ENCODE data around the gene ARNT2.
"Not testable (repeated sequence)": the region's sequence is repeated elsewhere in the genome, so short reads cannot be mapped to it uniquely, and the experiment has no call there.

The ARNT2 gene

DNA sequence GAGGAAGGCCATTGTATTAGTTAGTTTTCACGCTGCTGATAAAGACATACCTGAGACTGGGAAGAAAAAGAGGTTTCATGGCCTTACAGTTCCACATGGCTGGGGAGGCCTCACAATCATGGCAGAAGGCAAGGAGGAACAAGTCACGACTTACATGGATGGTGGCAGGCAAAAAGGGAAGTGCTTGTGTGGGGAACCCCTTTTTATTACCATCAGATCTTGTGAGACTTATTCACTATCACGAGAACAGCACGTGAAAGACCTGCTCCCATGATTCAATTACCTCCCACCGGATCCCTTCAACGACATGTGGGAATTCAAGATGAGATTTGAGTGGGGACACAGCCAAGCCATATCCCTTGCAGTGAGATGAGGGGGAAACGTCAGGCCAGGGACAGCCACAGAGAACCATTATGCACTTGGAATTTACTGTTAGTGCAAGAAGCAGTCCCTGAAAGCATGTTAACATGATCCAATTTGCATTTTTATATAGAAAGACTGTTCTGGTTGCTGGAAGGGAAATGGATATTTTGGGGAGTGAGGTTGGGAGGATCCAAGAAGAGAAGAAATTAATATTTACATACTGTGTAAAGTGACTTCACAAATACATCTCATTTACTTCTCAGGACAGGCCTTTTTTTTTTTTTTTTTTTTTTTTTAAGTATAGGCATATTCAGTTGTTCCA, 87.1 kb downstream of the ARNT2 start:
- DNase-seq (ENCODE audit: low read depth): no peak

DNA sequence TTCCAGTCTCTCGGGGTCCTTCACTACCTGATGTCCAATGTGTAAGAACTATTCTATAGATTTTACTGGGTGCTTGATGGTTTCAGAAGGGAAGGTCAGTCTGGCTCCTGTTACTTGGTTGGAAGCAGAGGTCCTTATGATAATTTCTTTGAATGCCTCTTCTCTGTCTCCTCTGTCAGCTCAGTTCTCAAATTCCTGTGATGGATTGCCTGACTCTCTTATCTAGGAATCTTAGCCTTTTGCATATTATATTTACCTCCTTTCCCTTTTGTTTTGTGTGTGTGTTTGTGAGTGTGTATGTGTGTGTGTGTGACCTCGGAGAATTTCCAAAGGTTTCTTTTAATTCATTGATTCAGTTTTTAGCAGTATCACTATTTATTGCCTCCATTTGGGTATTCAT, 88.2 kb downstream of the ARNT2 start:
- no peak for DNase-seq (ENCODE audit: low read depth)

GRCh38 chr15:80492874-80493273, 88.7 kb downstream of the ARNT2 start:
- DNase-seq (ENCODE audit: low read depth): no peak

- DNase-seq (ENCODE audit: low read depth): no peak
Observed at GRCh38 chr15:80494351-80494751, 90.2 kb downstream of the ARNT2 start.

DNA sequence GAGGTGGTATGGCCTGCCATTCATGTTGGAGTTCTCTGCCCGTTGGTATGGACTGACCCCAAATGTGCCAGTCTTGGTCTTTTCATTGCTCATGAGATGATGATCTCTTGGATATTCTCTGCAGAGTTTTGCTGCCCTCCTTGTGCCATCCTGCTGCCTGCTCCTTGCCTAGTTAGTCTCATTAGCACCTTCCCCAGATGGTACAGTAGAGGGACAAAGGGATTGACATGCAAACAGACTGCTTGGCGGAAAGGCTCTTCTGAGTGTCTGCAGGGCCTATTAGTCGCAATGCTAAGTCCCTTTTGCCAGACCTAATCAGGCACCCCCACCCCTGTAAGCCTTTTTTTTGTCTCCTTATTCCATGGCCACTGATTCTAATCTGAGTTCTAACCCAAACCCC, 90.6 kb downstream of the ARNT2 start:
- no peak for DNase-seq (ENCODE audit: low read depth)

- DNase-seq (ENCODE audit: low read depth): no peak
Observed at GRCh38 chr15:80495401-80495942, 91.3 kb downstream of the ARNT2 start.

DNA sequence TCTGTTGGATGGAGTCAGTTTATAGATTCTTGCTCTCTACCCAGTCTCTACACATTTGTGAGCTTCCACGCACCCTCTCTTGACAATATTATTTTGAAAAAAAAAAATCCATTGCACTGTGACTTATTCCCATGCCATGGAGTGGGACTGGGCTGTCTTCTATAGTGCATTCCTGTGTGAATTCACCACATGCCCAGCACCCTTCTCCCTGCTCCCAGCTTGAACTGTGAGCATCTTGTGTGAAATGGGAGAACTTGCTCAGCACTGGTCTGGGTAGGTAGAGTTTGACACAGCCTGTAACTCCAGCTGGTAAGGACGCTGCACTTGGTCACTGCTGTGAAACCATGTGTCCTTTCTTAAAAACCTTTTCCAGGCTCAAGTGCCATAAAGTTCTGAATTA, 91.9 kb downstream of the ARNT2 start:
- DNase-seq (ENCODE audit: low read depth): no peak

GRCh38 chr15:80497221-80497620, 93.0 kb downstream of the ARNT2 start:
- no peak for DNase-seq (ENCODE audit: low read depth)

DNA sequence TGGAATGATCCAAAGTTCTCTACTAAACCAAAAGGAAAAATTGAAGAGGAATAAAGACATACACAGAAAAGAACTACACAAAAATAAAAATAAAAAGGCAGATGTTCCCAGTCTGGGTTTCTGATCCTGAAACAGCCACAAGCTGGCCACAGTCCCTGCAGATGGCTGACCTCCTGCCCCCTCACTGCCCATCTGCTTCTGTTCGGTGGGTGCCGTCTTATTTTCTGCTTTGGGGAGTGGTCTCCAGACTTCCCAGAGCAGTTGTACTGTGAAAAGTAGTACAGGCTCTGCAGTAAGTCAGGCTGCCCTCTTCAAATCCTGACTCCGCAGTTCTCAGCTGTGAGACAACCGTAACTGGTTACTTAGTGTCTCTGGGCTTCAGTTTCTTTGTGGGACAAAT, 94.5 kb downstream of the ARNT2 start:
- DNase-seq (ENCODE audit: low read depth): no peak

DNA sequence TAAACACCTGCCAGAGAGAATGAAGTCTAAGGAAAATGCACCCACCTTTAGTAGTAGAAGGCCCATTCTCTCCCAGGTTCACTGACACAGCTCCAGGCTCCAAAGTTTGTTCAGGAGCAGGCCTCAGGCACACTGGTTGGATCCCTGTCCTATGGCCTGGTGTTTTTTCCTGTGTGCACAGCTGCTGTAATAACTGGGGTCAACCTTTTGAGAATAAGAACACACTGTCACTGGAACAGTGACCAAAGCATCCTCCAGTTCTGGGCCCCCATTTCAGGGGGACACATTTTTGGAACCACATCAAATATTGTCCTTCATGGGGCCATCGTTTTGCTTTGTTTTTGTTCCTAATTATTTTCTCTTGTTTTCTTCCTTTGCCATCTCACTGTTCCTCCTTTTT, 95.8 kb downstream of the ARNT2 start:
- DNase-seq (ENCODE audit: low read depth): no peak

DNA sequence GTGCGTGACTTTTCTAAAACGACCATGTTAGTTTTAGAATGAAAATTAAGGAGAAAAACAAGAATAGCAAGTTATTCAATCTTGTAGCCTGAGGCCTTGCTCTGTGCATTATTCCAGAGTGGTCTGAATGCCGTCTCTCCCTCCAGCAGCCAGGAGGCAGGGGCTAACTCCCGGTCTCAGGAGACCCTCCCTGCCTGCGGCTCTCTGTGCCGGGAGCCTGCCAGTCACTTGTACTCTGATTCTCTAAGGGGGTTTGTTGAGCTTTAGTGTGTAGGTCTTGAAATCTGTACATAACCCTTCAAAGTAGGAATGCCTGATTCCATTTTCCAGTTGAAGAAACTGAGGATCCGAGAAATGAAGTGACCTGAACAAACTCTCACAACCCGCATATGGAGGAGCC, 97.3 kb downstream of the ARNT2 start:
- no peak for DNase-seq (ENCODE audit: low read depth)

DNA sequence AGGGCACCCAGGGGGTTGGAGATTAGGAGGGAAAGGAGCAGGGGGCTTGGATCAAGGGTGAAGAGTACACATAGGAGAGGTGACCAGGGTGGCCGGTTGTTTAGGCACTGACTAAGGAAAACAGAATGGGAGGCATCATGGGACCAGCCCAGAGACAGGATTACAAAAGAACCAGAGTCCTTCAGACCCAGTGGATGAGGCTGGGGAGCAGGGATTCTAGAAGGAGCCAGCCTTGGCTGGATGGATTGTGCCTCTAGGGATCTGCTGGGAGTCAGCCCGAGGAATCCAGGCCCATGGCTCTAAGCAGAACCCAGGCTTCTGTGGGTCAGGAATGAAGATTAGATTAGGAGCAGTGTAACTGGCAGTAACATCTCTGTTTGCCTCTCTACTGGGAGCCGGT, 98.6 kb downstream of the ARNT2 start:
- no peak for DNase-seq (ENCODE audit: low read depth)

DNA sequence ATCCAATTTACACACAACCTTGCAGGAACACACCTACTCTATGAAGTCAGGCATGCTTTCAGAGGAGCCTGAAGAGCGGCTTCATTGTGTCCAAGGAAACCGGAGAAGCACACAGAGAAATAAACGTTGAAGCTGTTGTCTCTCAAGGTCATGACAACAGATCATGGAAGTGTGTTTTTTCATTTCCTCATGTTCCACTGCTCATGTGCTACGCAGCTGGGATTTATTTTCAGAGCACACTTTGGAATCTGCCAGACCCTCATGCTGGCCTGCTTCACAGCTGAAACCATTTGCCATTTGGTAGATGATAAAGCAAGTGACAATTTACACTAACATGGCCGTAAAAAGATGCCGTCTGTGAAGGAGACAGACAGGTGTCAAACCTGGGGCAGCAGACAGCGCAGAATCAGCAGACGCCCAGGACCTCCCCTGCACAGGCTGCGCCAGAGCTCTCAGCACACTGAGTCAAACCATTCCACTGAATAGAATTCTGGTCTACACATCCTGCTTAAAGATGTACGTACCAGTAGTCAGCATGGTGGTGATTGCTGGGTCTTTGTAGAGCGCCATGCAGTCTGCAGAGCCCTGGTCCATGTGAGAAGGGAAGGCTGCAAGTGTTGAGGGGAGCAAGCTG, 99.3 kb downstream of the ARNT2 start:
- DNase-seq (ENCODE audit: low read depth): no peak

GRCh38 chr15:80504931-80505330, 100.7 kb downstream of the ARNT2 start:
- DNase-seq (ENCODE audit: low read depth): no peak

DNA sequence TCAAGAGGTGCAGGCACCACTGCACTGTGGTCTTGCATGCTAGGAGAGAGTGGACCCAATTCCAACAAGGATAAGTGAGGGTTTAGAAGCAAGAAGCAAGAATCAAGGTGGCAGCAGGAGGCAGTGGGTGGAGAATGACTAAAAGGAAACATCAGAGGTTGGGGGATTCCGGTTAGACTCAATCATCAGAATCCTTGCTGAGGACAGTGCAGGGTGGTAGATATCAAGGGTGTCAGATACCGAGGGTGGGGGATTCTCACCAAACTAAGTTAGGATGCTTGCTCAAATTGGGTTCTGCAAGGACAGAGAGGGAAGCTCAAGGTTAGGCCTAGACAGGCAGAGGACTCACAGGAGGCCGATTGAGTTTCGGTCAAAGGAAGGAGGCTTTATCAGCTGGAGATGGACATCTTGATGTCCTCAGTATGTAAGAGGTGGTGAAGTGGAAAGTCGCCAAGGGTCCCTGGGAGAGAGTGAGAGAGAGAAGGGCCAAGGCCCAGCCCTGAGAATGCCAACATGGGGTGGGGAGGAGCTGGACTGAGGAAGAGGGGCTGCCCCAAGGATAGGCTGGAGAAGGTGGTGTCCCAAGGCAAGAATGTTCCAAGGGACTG, 102.2 kb downstream of the ARNT2 start:
- DNase-seq (ENCODE audit: low read depth): no peak

- no peak for DNase-seq (ENCODE audit: low read depth)
Observed at GRCh38 chr15:80507131-80507530, 102.9 kb downstream of the ARNT2 start.

DNA sequence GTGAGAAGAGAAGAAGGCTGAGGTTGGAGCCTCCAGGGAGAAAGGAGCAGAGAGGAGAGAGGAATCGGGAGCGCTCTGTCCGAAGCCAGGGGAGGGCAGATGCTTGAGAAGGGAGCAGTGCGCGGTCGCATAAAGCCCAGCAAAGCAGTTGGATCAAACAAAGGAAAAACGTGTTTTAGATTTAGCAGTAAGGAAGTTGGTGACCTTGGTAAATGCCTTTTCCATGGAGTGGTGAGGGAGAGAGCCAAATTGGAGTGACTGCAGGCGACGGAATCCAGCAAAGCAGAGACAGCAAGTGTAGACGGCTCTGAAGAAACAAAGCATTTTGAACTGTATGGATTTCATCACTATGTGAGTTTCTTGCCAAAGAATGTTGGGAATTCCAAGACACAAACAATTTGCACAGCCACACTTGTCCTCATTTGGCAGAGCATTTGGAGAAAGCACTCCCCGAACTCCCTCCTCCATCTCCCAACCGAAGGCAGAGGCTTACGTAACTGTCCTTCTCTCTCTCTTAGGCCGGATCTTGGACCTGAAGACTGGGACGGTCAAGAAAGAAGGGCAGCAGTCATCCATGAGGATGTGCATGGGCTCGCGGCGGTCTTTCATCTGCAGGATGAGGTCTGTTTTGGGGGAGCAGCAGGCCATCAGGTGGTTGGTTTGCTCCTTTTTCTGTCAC, 103.6 kb downstream of the ARNT2 start:
- DNase-seq (ENCODE audit: low read depth): no peak

DNA sequence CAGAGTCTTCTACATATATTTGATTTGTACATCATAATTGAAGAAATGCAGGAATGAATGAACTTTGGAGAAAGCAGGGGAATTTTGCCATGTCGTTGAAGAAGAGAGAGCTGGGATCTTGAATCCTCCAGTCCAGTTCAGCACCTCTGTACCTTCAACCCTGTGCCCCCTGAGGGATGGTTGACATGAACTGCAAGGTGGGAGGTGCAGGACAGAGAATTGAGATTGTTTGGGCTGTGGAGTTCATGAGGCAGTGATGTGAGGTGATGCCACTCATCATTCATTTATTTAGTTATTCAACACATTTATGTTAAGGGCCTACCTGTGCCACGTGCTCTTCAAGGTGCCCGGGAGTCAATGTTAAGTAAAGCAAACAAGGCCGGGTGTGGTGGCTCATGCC, 104.6 kb downstream of the ARNT2 start:
- DNase-seq (ENCODE audit: low read depth): no peak

DNA sequence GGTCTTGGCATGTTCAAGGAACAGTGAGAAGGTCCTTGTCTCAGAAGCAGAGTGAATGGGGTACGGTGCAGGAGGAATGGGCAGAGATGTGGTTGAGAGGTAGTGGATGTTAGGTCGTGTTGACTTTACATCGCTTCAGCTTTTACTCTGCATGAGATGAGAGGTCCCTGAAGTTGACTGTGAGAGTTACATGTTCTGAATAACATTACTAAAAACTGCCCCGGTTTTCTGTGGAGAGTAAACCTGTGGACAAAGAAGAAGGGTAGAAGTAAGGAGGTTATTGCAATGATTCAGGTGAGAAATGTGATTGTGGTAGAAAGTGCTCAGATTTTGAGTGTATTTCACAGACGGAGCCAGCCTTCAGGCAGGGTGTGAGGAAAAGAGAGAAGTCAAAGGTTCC, 105.6 kb downstream of the ARNT2 start:
- no peak for DNase-seq (ENCODE audit: low read depth)

- not testable (repeated sequence) for DNase-seq (ENCODE audit: low read depth)
Observed at GRCh38 chr15:80510985-80511384, 106.8 kb downstream of the ARNT2 start.

DNA sequence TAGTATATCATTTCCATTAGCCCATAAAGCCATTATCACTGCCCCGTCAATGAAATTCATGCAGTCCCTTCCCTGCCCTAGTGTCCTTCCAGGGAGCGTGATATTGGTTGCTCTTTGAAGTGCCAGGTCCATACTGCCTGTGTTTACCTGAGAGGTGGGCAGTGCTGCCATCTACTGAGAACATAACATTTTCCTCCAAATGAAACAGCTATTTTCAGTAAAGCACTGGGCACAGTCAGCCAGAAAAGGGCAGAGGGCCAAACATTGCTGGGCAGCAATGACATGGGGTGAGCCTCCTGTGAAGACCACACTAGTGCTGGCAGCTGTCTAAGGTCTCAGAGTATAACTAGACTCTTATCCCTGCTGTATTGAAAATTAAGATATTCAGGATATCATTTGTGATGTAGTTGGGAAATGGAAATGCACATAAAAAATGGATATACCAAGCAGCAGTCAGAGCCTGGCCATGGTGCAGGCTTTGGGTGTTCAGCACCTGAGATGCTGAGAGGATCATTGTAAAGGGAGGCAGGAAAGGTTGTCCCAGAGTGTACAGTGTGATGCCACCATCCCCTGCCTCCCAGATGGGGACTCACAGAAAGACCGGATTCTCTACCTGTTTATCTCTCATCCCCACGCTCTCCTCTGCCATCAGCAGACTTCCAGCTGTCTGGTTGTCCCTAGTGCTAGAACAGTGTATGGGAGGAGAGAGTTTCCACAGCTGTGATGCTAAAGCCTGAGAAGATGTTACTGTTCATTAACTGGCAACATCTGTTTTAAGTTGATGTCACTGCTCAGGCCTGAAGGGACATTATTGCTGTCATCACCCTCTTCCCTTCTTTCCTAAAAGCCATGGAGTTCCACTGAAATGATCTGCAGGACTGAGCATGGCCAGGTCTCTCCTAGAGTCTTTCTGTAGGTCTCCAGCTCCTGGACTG, 108.8 kb downstream of the ARNT2 start:
- DNase-seq (ENCODE audit: low read depth): no peak

Measured in stimulated activated CD8-positive, alpha-beta memory T cell treated with anti-CD3 and anti-CD28 coated beads, Interleukin-4, amount 100 ng/mL, for 24 hours (primary cell).